Measurements from ENCODE around the gene ELAVL3.
A peak's percentile ranks its signal among the peaks of the same experiment; 100 is the strongest.

Gene ELAVL3

DNA sequence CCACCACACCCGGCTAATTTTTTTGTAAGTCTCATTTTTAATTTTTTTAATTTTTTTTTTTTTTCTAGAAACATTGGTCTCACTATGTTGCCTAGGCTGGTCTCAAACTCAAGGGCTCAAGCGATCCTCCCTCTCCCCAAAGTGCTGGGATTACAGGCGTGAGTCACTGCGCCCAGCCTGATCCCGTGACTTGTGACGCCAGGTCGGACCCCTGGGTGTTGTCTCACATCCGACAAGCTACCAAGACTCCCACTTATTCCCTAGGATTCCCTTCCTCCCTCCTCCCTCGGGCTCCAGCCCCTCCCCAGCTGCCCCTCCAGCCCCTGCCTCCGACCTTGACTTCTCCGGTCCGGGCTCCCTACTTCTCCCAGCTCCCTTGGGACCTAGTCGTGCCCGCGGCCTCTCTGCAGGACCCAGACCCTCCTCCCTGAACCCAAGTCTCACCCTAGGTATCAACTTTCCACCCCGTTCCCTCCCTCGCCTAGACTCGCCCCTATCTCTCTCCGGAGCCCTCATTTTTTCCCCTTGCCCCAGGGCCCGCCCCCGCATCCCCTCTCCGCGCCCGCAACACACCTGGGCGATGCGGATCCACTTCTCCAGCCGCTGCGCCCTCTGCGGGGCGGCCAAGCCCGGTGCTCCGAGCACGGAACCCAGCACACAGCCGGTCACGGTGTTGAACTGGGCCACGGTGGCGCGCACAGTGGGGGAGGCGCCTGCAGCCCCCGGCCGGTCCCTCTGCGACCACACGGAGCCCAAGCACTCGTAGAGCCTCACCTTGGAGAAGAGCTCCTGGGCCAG lies 74.8 kb downstream of the ELAVL3 start:
- Histone ChIP-seq H3K36me3 (no peaks in the 10 kb centered on the region), H3K4me3 (ENCODE audit: low read depth in 1 of 2, low read length in 1 of 2) (peak overlapping the region; percentile 45 to 52), H3K27ac (peak overlapping the region; percentile 79), H3K27me3 (peaks cover 31% of the 10 kb centered on the region), H3K9me3 (no peaks in the 10 kb centered on the region), H3K4me1 (ENCODE audit: control insufficient read depth in 1 of 2, insufficient read depth in 1 of 2, low read depth in 1 of 2, low read length in 1 of 2) (peaks cover 19 to 20% of the 10 kb centered on the region in 2 experiments)
- peak; percentile 60 for TF ChIP-seq CTCF (IDR thresholded peaks at IDR 0.05)

- H3K4me1 ChIP-seq (ENCODE audit: control insufficient read depth in 1 of 2, insufficient read depth in 1 of 2, low read depth in 1 of 2, low read length in 1 of 2), result peaks cover 19 to 20% of the 10 kb centered on the region in 2 experiments
- H3K27ac ChIP-seq, result no peak overlapping the region
- no peaks in the 10 kb centered on the region for H3K36me3 ChIP-seq
- H3K4me3 ChIP-seq (ENCODE audit: low read depth in 1 of 2, low read length in 1 of 2), result no peak overlapping the region
- peaks cover 33% of the 10 kb centered on the region for H3K27me3 ChIP-seq
- H3K9me3 ChIP-seq, result no peaks in the 10 kb centered on the region
- no peak for TF ChIP-seq CTCF (IDR thresholded peaks at IDR 0.05)
Observed at GRCh38 chr19:11404588-11405222, 76.1 kb downstream of the ELAVL3 start.

- Histone ChIP-seq H3K9me3 (no peaks in the 10 kb centered on the region), H3K4me3 (ENCODE audit: low read depth in 1 of 2, low read length in 1 of 2) (no peak overlapping the region), H3K36me3 (no peaks in the 10 kb centered on the region), H3K27ac (no peak overlapping the region), H3K4me1 (ENCODE audit: control insufficient read depth in 1 of 2, insufficient read depth in 1 of 2, low read depth in 1 of 2, low read length in 1 of 2) (peaks cover 12 to 13% of the 10 kb centered on the region in 2 experiments), H3K27me3 (peaks cover 18% of the 10 kb centered on the region)
- TF ChIP-seq CTCF (IDR thresholded peaks at IDR 0.05), result no peak
Observed at GRCh38 chr19:11401808-11402543, 78.9 kb downstream of the ELAVL3 start.

All from neutrophil (primary cell).